ENCODE data around the gene PRKCE. TPM values are rescaled to one million over a fixed set of nuclear protein-coding genes. Genes with fewer than 3 reads are reported as not detected.

Gene PRKCE
- total RNA-seq, 1 experiment from 2014 or later = 1.3 TPM

GRCh38 chr2:46064396-46064795, 412.9 kb downstream of the PRKCE start:
- no peak overlapping the region for H3K14ac ChIP-seq (ENCODE audit: insufficient read depth, low read length)
- no peak overlapping the region for H3K18ac ChIP-seq (ENCODE audit: insufficient read length, low read depth, low read length)
- H3K27me3 Mint-ChIP-seq (ENCODE audit: low read depth) = no peaks in the 10 kb centered on the region
- no peaks in the 10 kb centered on the region for H3K79me2 ChIP-seq (ENCODE audit: insufficient read depth, low read length)
- H2BK5ac ChIP-seq (ENCODE audit: insufficient read length, low read length) = no peak overlapping the region
- H3K4me1 Mint-ChIP-seq = peaks cover 11 to 12% of the 10 kb centered on the region in 2 experiments
- no peak overlapping the region for H4K5ac ChIP-seq (ENCODE audit: insufficient read length, low read depth, low read length)
- H3K27ac ChIP-seq (ENCODE audit: insufficient read length, low read depth, low read length) = no peak overlapping the region
- H3K4me3 Mint-ChIP-seq = no peak overlapping the region
- no peak overlapping the region for H3K4ac ChIP-seq (ENCODE audit: low read depth, low read length)
- no peak overlapping the region for H4K91ac ChIP-seq (ENCODE audit: insufficient read length, low read depth, low read length)
- no peak overlapping the region for H3K56ac ChIP-seq (ENCODE audit: insufficient read length, low read depth, low read length)
- no peak overlapping the region for H3K4me2 ChIP-seq (ENCODE audit: insufficient read depth, insufficient read length, low read length)
- no peak overlapping the region for H4K8ac ChIP-seq (replicated peaks; ENCODE audit: insufficient read length, low read depth, low read length)
- no peak overlapping the region for H2AFZ ChIP-seq (ENCODE audit: low read length)
- WGBS (ENCODE audit: extremely low coverage, insufficient read length, low lambda C conversion rate) = no CpG with 5 or more reads among the region's 1 CpG
- H3K27ac Mint-ChIP-seq = no peak overlapping the region
- H2AK5ac ChIP-seq (ENCODE audit: insufficient read length, low read length) = no peak overlapping the region
- no peak for TF ChIP-seq CTCF (conservative IDR thresholded peaks at IDR 0.05)
- no peak overlapping the region for H3K9ac ChIP-seq (ENCODE audit: extremely low read depth, insufficient read length, low read length)
- no peak overlapping the region for H2BK120ac ChIP-seq (ENCODE audit: low read depth, low read length, poor library complexity, severe bottlenecking)
- no peaks in the 10 kb centered on the region for H3K79me1 ChIP-seq (ENCODE audit: insufficient read depth, low read depth, low read length, poor library complexity, severe bottlenecking)
- H3K36me3 Mint-ChIP-seq (ENCODE audit: insufficient read depth in 1 of 3, low read depth in 3 of 3) = no peaks in the 10 kb centered on the region
- no peaks in the 10 kb centered on the region for H3K9me3 ChIP-seq (ENCODE audit: control insufficient read depth, low read depth, low read length)
- H2BK15ac ChIP-seq (ENCODE audit: low read depth, low read length) = no peak overlapping the region
- H3K23ac ChIP-seq (ENCODE audit: insufficient read length, low read depth, low read length) = no peak overlapping the region
- no peaks in the 10 kb centered on the region for H3K4me1 ChIP-seq (ENCODE audit: insufficient read depth, low read length)
- no peaks in the 10 kb centered on the region for H3K9me3 Mint-ChIP-seq
- no peak overlapping the region for H3T11ph ChIP-seq (ENCODE audit: low read length)
- H3K27me3 ChIP-seq (ENCODE audit: insufficient read depth, low read length) = no peaks in the 10 kb centered on the region
- no peaks in the 10 kb centered on the region for H3K23me2 ChIP-seq (ENCODE audit: insufficient read length, low read depth, low read length, poor library complexity, severe bottlenecking)
- H4K20me1 ChIP-seq (ENCODE audit: control insufficient read depth, insufficient read depth, insufficient read length) = no peaks in the 10 kb centered on the region
- no peak overlapping the region for H2BK20ac ChIP-seq (ENCODE audit: low read depth, low read length, poor library complexity, severe bottlenecking)
- no peak overlapping the region for H2BK12ac ChIP-seq (ENCODE audit: insufficient read length, low read depth, low read length)
- DNase-seq = no peak
